ENCODE measurements around the gene RIPOR1.

Gene RIPOR1

DNA sequence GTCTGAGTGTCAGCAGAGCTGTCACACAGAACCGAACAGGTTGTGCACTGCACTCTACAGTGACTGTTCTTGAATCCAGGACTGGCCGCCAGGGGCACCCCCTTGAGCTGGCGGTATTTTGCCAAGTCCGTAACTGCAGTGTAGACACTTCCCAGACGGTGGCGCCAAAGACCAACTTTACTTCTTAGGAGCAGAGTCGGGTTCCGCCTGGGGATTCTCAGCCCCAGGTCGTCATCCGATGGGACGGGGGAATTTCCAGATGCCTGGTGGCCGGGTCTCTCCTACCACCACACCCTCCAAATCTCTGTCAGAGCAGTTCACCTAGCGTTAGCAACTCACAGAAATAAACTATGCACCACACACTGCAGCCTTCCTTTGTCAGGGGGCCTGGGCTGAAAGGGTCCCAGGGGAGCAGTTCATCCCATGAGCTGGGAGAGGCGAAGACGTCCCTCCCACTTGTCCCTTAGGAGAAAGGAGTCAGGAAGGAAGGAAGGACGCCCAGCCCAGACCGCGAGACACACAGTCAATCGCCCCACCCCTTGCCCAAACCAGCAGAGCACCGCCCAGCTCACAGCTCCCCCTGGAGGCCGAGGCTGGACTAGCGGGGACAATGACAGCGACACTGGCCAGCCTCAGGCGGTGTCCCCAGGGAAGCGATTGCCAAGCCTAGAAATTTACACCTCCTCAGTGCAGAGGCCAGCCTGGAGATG lies 7.4 kb upstream of the RIPOR1 start:
- TF ChIP-seq, protein P1, sequence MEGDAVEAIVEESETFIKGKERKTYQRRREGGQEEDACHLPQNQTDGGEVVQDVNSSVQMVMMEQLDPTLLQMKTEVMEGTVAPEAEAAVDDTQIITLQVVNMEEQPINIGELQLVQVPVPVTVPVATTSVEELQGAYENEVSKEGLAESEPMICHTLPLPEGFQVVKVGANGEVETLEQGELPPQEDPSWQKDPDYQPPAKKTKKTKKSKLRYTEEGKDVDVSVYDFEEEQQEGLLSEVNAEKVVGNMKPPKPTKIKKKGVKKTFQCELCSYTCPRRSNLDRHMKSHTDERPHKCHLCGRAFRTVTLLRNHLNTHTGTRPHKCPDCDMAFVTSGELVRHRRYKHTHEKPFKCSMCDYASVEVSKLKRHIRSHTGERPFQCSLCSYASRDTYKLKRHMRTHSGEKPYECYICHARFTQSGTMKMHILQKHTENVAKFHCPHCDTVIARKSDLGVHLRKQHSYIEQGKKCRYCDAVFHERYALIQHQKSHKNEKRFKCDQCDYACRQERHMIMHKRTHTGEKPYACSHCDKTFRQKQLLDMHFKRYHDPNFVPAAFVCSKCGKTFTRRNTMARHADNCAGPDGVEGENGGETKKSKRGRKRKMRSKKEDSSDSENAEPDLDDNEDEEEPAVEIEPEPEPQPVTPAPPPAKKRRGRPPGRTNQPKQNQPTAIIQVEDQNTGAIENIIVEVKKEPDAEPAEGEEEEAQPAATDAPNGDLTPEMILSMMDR (IDR thresholded peaks at IDR 0.05; ENCODE audit: insufficient read depth, low read length, poor library complexity, severe bottlenecking), result peak; percentile 98
- no peaks in the 10 kb centered on the region for H3K27me3 ChIP-seq (replicated peaks; ENCODE audit: control insufficient read depth, insufficient read depth, low read length)
- no peaks in the 10 kb centered on the region for H3K36me3 ChIP-seq (ENCODE audit: control insufficient read depth, insufficient read depth, low read length)
- peak; percentile 89 for DNase-seq (ENCODE audit: extremely low read depth, insufficient read length)
- peak overlapping the region; percentile 70 for H3K4me3 ChIP-seq (replicated peaks; ENCODE audit: low read depth, low read length)

DNA sequence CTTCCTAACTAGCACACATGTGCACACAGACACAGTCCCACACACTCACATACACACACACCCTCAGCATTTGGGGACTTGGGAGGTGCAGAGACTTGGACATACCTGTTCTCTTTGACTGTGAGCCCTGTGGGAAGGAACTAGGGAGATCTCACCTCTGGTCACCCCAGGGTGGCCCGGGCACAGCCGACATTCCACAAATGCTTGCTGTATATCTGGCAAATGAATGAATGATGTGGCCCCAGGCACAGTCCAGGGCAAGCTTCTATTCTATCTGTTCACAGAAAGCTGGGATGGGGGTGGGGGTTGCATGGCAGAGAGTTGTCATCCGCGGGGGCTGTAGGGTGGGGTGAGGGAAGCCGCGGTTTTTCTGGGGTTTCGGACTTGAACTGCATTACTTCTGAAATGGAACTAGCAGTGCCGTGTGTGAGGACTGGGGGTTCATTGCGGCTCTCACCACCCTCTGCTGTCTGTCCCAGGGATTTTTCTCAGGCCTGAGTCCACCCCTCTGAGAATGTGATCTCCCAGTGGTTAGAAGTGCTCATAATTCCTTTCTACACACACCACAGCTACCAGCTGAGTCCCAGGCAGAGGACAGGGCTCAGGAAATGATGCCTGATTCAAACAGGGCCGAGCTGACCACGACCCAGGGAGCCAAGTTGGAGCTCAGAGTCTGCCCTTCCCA lies 3.3 kb upstream of the RIPOR1 start:
- Histone ChIP-seq H3K36me3 (ENCODE audit: control insufficient read depth, insufficient read depth, low read length) (no peaks in the 10 kb centered on the region), H3K27me3 (replicated peaks; ENCODE audit: control insufficient read depth, insufficient read depth, low read length) (no peaks in the 10 kb centered on the region), H3K4me3 (replicated peaks; ENCODE audit: low read depth, low read length) (no peak overlapping the region)
- TF ChIP-seq, protein P1 (IDR thresholded peaks at IDR 0.05; ENCODE audit: insufficient read depth, low read length, poor library complexity, severe bottlenecking), result no peak
- DNase-seq (ENCODE audit: extremely low read depth, insufficient read length), result no peak

DNA sequence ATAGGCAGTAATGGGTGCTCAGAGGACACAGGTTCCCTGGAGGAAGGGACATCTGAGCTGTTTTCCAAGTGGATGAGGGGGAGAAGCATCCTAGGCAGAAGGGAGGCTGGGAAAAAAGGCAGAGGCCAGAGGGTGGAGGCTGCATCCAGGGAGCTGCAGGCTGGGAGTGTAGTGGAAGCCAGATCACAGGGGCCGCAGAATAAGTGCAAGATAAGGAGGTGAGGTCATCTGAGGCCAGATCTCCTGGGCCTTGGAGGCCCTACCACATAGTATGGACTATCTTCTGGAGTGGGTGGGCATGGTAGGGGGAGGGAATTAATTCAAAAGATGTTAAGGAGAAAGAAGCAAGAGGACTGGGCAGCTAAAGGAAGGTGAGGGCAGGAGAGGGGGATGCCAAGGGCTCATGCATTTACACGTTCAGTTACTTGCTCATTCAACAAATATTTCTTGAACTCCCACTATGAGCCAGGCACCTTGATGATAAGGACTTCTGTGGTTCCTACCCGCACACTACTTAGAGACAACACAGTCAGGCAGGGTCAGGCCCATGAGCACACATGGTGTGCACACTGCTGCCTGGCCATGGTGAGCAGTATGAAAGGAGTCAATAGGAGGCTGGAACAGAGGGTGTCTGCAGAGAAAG lies 2.4 kb upstream of the RIPOR1 start:
- no peak for DNase-seq (ENCODE audit: extremely low read depth, insufficient read length)
- Histone ChIP-seq H3K36me3 (ENCODE audit: control insufficient read depth, insufficient read depth, low read length) (no peaks in the 10 kb centered on the region), H3K27me3 (replicated peaks; ENCODE audit: control insufficient read depth, insufficient read depth, low read length) (no peaks in the 10 kb centered on the region), H3K4me3 (replicated peaks; ENCODE audit: low read depth, low read length) (no peak overlapping the region)
- TF ChIP-seq, protein P1 (IDR thresholded peaks at IDR 0.05; ENCODE audit: insufficient read depth, low read length, poor library complexity, severe bottlenecking), result no peak

DNA sequence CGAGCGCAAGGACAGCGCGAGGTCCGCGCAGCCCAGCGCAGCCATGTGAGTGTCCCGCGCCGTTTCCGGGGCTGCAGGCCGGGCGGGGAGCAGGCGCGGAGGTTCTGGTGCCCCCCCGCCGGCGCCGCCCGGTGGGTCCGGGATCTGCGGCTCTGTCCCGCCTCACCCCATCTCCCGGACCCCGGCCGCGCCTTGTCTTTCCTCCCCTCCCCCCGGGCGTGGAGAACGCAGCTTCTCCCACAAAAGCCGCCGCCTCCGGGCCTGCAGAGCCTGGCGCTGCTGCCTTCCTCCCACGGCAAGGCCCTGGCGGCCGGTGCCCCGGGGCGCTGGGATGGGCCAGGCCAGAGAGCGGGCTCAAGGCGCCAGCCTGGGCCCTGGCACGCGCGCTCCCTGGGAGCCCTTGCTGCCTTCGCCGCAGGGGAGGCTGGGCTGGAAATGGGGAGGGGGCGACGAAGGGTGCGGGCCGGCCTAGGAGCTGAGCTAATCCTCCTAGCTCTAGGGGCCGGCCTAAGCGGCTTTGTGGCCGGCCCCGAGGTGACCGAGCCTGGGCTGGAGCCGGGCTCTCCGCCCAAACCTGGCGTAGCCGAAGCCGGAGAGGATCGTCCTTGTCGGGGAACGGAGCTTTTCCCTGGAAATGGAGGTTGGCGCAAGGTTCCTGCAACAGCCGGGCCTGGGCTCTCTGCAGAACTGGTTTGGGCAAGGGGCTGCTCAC lies 397 bp downstream of the RIPOR1 start:
- DNase-seq (ENCODE audit: extremely low read depth, insufficient read length), result no peak
- Histone ChIP-seq H3K27me3 (replicated peaks; ENCODE audit: control insufficient read depth, insufficient read depth, low read length) (no peaks in the 10 kb centered on the region), H3K36me3 (ENCODE audit: control insufficient read depth, insufficient read depth, low read length) (no peaks in the 10 kb centered on the region), H3K4me3 (replicated peaks; ENCODE audit: low read depth, low read length) (peak overlapping the region; percentile 59)
- TF ChIP-seq, protein P1 (IDR thresholded peaks at IDR 0.05; ENCODE audit: insufficient read depth, low read length, poor library complexity, severe bottlenecking), result no peak

DNA sequence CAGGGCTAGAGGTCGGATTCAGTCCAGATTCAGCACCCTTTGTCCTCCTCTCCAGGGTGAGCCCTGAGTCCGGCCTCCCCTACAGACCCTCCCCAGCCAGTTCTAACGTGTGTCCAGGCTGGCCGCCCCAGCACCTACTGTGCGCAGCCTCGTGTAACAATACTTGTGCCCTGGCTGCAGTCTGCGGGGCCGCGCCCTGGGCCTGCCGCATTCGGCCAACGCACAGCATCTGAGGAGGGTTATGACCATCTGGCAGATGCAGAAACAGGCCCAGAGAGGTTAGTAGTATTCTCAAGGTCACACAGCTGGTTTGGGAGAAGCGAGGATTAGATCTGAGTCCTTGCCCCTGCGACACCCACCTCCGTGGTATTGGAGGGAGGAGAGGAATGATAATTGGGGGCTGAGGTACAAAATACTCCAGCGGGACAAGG lies 968 bp downstream of the RIPOR1 start:
- H3K36me3 ChIP-seq (ENCODE audit: control insufficient read depth, insufficient read depth, low read length), result no peaks in the 10 kb centered on the region
- TF ChIP-seq, protein P1 (IDR thresholded peaks at IDR 0.05; ENCODE audit: insufficient read depth, low read length, poor library complexity, severe bottlenecking), result no peak
- DNase-seq (ENCODE audit: extremely low read depth, insufficient read length), result no peak
- H3K27me3 ChIP-seq (replicated peaks; ENCODE audit: control insufficient read depth, insufficient read depth, low read length), result no peaks in the 10 kb centered on the region
- H3K4me3 ChIP-seq (replicated peaks; ENCODE audit: low read depth, low read length), result peak overlapping the region; percentile 59

All from GM06990 (cell line).